Liver (tissue), 9 donors: Measurements from ENCODE around the gene TNFRSF6B. TPM values are rescaled to one million over a fixed set of nuclear protein-coding genes. Genes with fewer than 3 reads are reported as not detected.

ENCODE experiments used
- DNase-seq: peaks from one replicate; pipeline ENCODE4 v3.0.0-alpha.2; 2017; ENCODE audit warnings: low spot score
- H3K27ac ChIP-seq, 2 donors: one replicate each; pipeline ENCODE4 v1.7.0; 2013; ENCODE audit warnings: inconsistent platforms in 2 of 2, low read length in 2 of 2, control low read depth in 1 of 2, low read depth in 1 of 2, mild to moderate bottlenecking in 1 of 2
- H3K27me3 ChIP-seq, 4 donors: one replicate each; pipeline versions ENCODE4 v1.6.1 to v1.7.0; 2013; ENCODE audit warnings: low read length in 3 of 4, inconsistent platforms in 1 of 4, mild to moderate bottlenecking in 1 of 4, moderate library complexity in 1 of 4; ENCODE audit not compliant: control insufficient read depth in 4 of 4, insufficient read depth in 4 of 4
- H3K36me3 ChIP-seq, 4 donors: one replicate each; pipeline versions ENCODE4 v1.6.1 to v1.7.0; 2013; ENCODE audit warnings: low read length in 3 of 4, mild to moderate bottlenecking in 3 of 4, low read depth in 1 of 4, moderate library complexity in 1 of 4; ENCODE audit not compliant: control insufficient read depth in 4 of 4, insufficient read depth in 3 of 4
- H3K4me1 ChIP-seq, 4 donors: one replicate each; pipeline versions ENCODE4 v1.6.1 to v1.7.0; 2013; ENCODE audit warnings: low read length in 3 of 4, mild to moderate bottlenecking in 3 of 4, moderate library complexity in 1 of 4; ENCODE audit not compliant: control insufficient read depth in 4 of 4, insufficient read depth in 4 of 4
- H3K4me3 ChIP-seq, 3 donors: one replicate each; pipeline versions ENCODE4 v1.6.1 to v1.7.0; 2013; ENCODE audit warnings: low read length in 3 of 3, control low read depth in 1 of 3, low read depth in 1 of 3, mild to moderate bottlenecking in 1 of 3
- H3K9ac ChIP-seq, 2 donors: one replicate each; pipeline ENCODE4 v1.7.0; 2013; ENCODE audit warnings: low read length in 2 of 2, mild to moderate bottlenecking in 2 of 2, moderate library complexity in 2 of 2, control low read depth in 1 of 2, low read depth in 1 of 2
- H3K9me3 ChIP-seq, 4 donors: one replicate each; pipeline versions ENCODE4 v1.6.1 to v1.7.0; 2013; ENCODE audit warnings: low read length in 3 of 4; ENCODE audit not compliant: control insufficient read depth in 4 of 4
- ATF3 ChIP-seq: IDR thresholded peaks from 2 replicates; pipeline ENCODE4 v1.6.1; 2016; ENCODE audit warnings: antibody characterized with exemption
- CTCF ChIP-seq: fragments of 150-350 bp; IDR thresholded peaks from 2 replicates; pipeline ENCODE4 v1.5.1; 2017; ENCODE audit warnings: improper control_type of control experiment, low read depth, low read length; ENCODE audit not compliant: missing input control
- EGR1 ChIP-seq, 2 donors: IDR thresholded peaks; 2 replicates each; pipeline ENCODE4 v1.6.1; 2016 to 2018; ENCODE audit warnings: antibody characterized with exemption in 2 of 2, low read depth in 2 of 2
- FOXA1 ChIP-seq: IDR thresholded peaks from 2 replicates; pipeline ENCODE4 v1.6.1; 2016; ENCODE audit warnings: antibody characterized with exemption
- FOXA2 ChIP-seq: IDR thresholded peaks from 2 replicates; pipeline ENCODE4 v1.6.1; 2016; ENCODE audit warnings: antibody characterized with exemption
- GABPA ChIP-seq, 2 donors: IDR thresholded peaks in 1 of 2; conservative IDR thresholded peaks in 1 of 2; 2 replicates each; pipeline ENCODE4 v1.6.1; 2016; ENCODE audit warnings: antibody characterized with exemption in 2 of 2, mild to moderate bottlenecking in 1 of 2, moderate library complexity in 1 of 2
- HNF4A ChIP-seq, 2 donors: conservative IDR thresholded peaks; 2 replicates each; pipeline ENCODE4 v1.6.1; 2016; ENCODE audit warnings: antibody characterized with exemption in 2 of 2, mild to moderate bottlenecking in 2 of 2
- HNF4G ChIP-seq: IDR thresholded peaks from 2 replicates; pipeline ENCODE4 v1.6.1; 2016; ENCODE audit warnings: antibody characterized with exemption
- JUND ChIP-seq, 2 donors: IDR thresholded peaks; 2 replicates each; pipeline ENCODE4 v1.6.1; 2016; ENCODE audit warnings: antibody characterized with exemption in 2 of 2
- MAX ChIP-seq: IDR thresholded peaks from 2 replicates; pipeline ENCODE4 v1.6.1; 2016; ENCODE audit warnings: antibody characterized with exemption
- NR2F2 ChIP-seq: IDR thresholded peaks from 2 replicates; pipeline ENCODE4 v1.6.1; 2016; ENCODE audit warnings: antibody characterized with exemption
- RAD21 ChIP-seq, 2 donors: IDR thresholded peaks; 2 replicates each; pipeline ENCODE4 v1.6.1; 2016; ENCODE audit warnings: antibody characterized with exemption in 2 of 2, mild to moderate bottlenecking in 2 of 2
- REST ChIP-seq: IDR thresholded peaks from 2 replicates; pipeline ENCODE4 v1.6.1; 2016; ENCODE audit warnings: antibody characterized with exemption, mild to moderate bottlenecking
- RXRA ChIP-seq, 2 donors: IDR thresholded peaks; 2 replicates each; pipeline ENCODE4 v1.6.1; 2017 to 2018; ENCODE audit warnings: antibody characterized with exemption in 2 of 2, mild to moderate bottlenecking in 1 of 2
- SP1 ChIP-seq: IDR thresholded peaks from 2 replicates; pipeline ENCODE4 v1.6.1; 2018; ENCODE audit warnings: antibody characterized with exemption, mild to moderate bottlenecking
- TAF1 ChIP-seq: conservative IDR thresholded peaks from 2 replicates; pipeline ENCODE4 v1.6.1; 2016; ENCODE audit warnings: antibody characterized with exemption, mild to moderate bottlenecking
- YY1 ChIP-seq: IDR thresholded peaks from 2 replicates; pipeline ENCODE4 v1.6.1; 2016; ENCODE audit warnings: antibody characterized with exemption, mild to moderate bottlenecking
- ZBTB33 ChIP-seq: IDR thresholded peaks from 2 replicates; pipeline ENCODE4 v1.6.1; 2016; ENCODE audit warnings: antibody characterized with exemption
- WGBS: extraction: QIAGEN DNeasy Blood & Tissue Kit; methylation state at CpG from one replicate; pipeline ENCODE4 v1.1.7; 2013; 5-methylcytosine and 5-hydroxymethylcytosine counted together
- polyA plus RNA-seq, 2 donors: library from polyadenylated mRNA; stranded (reverse) in 1 of 2; unstranded in 1 of 2; fragments of 200-250 nt in 1 of 2; fragments of >200 nt in 1 of 2; fragmentation: Nextera tagmentation in 1 of 2; extraction: Ambion mirVana in 1 of 2; gene quantifications; one replicate each; pipeline versions ENCODE4 v1.2.1 to v1.2.3, GENCODE V29; 2013 to 2015
- total RNA-seq, 2 donors: library from RNA; depleted of rRNA; stranded (reverse); fragments of >200 nt; gene quantifications; one replicate each; pipeline ENCODE4 v1.2.3, GENCODE V29; 2014
- donor health status: healthy.
- donor health status: healthy.
- donor health status: healthy.
- donor health status: healthy.
- donor health status: healthy.

Gene TNFRSF6B
- total and polyA plus RNA-seq, 4 donors: 0.09 to 0.73 TPM; not detected in 2

GRCh38 chr20:63701329-63702035 lies 5.0 kb downstream of the TNFRSF6B start:
- Histone ChIP-seq H3K9me3 (no peaks in the 10 kb centered on the region), H3K9ac (no peak overlapping the region), H3K36me3 (peaks cover 0 to 25% (median 9%) of the 10 kb centered on the region in 4 donors), H3K27ac (no peak overlapping the region), H3K27me3 (no peaks in the 10 kb centered on the region), H3K4me1 (peaks cover 7 to 20% (median 16%) of the 10 kb centered on the region in 4 donors), H3K4me3 (no peak overlapping the region)
- WGBS: 88% methylated on average over 14 of the region's 14 CpGs
- TF ChIP-seq REST (no peak), ATF3 (no peak), FOXA1 (no peak), SP1 (no peak), ZBTB33 (no peak), RAD21 (IDR thresholded peaks at IDR 0.05) (no peak), HNF4G (no peak), FOXA2 (no peak), MAX (no peak), RXRA (IDR thresholded peaks at IDR 0.05) (no peak), JUND (IDR thresholded peaks at IDR 0.05) (no peak)
- DNase-seq: no peak

GRCh38 chr20:63702036-63702665 lies 5.7 kb downstream of the TNFRSF6B start:
- H3K9me3 ChIP-seq: no peaks in the 10 kb centered on the region
- 93% methylated on average over 16 of the region's 16 CpGs for WGBS
- DNase-seq: no peak
- H3K27me3 ChIP-seq: no peaks in the 10 kb centered on the region
- H3K27ac ChIP-seq: no peak overlapping the region
- H3K4me3 ChIP-seq: no peak overlapping the region
- H3K9ac ChIP-seq: no peak overlapping the region
- peaks cover 0 to 25% (median 9%) of the 10 kb centered on the region in 4 donors for H3K36me3 ChIP-seq
- H3K4me1 ChIP-seq: peaks cover 1 to 20% (median 15%) of the 10 kb centered on the region in 4 donors
- no peak for TF ChIP-seq ATF3
- no peak for TF ChIP-seq REST
- TF ChIP-seq RXRA (IDR thresholded peaks at IDR 0.05): no peak
- no peak for TF ChIP-seq JUND (IDR thresholded peaks at IDR 0.05)
- no peak for TF ChIP-seq EGR1 (IDR thresholded peaks at IDR 0.05; ENCODE audit: low read depth in 2 of 2)
- no peak for TF ChIP-seq TAF1
- no peak for TF ChIP-seq HNF4G
- no peak for TF ChIP-seq CTCF
- no peak for TF ChIP-seq FOXA1
- no peak for TF ChIP-seq SP1
- TF ChIP-seq FOXA2: no peak
- no peak for TF ChIP-seq NR2F2
- TF ChIP-seq YY1: no peak
- TF ChIP-seq HNF4A (conservative IDR thresholded peaks at IDR 0.05): no peak
- TF ChIP-seq GABPA (IDR thresholded peaks at IDR 0.05 in 1 of 2, conservative IDR thresholded peaks at IDR 0.05 in 1 of 2): no peak
- no peak for TF ChIP-seq MAX
